H1 (cell line): Measurements from ENCODE around the gene PTGDS. TPM values are rescaled to one million over a fixed set of nuclear protein-coding genes. Genes with fewer than 3 reads are reported as not detected.

Source experiments
- CTBP2 ChIP-seq: IDR thresholded peaks from 2 replicates; pipeline ENCODE4 v1.7.0; 2011; ENCODE audit warnings: borderline replicate concordance, mild to moderate bottlenecking, moderate library complexity, mixed read lengths, low read length; ENCODE audit not compliant: insufficient read depth, insufficient read length
- SP1 ChIP-seq: IDR thresholded peaks from 2 replicates; pipeline ENCODE4 v1.6.1; 2011; ENCODE audit warnings: low read depth, low read length
- SP4 ChIP-seq: IDR thresholded peaks from 2 replicates; pipeline ENCODE4 v1.6.1; 2012; ENCODE audit warnings: low read length, inconsistent platforms
- ZNF274 ChIP-seq: IDR thresholded peaks from 2 replicates; pipeline ENCODE4 v1.7.0; 2012; ENCODE audit warnings: low read length, borderline replicate concordance; ENCODE audit errors: extremely low read depth
- polyA plus RNA-seq, 7 experiments: library from polyadenylated mRNA; depleted of rRNA in 3 of 7; stranded (reverse) in 5 of 7; unstranded in 2 of 7; fragments of >200 nt in 5 of 7; fragments of 200-250 nt in 2 of 7; gene quantifications; 1 replicate in 5 of 7; 2 replicates in 1 of 7; 4 replicates in 1 of 7; pipeline versions ENCODE4 v1.2.1 to v1.2.3, GENCODE V29; 2011 to 2013; ENCODE audit warnings: missing spikeins in 2 of 7, mixed read lengths in 2 of 7
- total RNA-seq: library from RNA; stranded (reverse); fragmentation: NEBNext Ultra II Directional; extraction: Animal tissue kit (Norgen Biotek cat#: 25700); gene quantifications from 2 replicates; pipeline ENCODE4 v1.2.1, GENCODE V29; 2021

The PTGDS gene
- total and polyA plus RNA-seq, 2 of the 8 experiments (the other 6 are each of a cell fraction or from before 2014, with no cell fraction given), result 1.7 to 2.3 TPM

DNA sequence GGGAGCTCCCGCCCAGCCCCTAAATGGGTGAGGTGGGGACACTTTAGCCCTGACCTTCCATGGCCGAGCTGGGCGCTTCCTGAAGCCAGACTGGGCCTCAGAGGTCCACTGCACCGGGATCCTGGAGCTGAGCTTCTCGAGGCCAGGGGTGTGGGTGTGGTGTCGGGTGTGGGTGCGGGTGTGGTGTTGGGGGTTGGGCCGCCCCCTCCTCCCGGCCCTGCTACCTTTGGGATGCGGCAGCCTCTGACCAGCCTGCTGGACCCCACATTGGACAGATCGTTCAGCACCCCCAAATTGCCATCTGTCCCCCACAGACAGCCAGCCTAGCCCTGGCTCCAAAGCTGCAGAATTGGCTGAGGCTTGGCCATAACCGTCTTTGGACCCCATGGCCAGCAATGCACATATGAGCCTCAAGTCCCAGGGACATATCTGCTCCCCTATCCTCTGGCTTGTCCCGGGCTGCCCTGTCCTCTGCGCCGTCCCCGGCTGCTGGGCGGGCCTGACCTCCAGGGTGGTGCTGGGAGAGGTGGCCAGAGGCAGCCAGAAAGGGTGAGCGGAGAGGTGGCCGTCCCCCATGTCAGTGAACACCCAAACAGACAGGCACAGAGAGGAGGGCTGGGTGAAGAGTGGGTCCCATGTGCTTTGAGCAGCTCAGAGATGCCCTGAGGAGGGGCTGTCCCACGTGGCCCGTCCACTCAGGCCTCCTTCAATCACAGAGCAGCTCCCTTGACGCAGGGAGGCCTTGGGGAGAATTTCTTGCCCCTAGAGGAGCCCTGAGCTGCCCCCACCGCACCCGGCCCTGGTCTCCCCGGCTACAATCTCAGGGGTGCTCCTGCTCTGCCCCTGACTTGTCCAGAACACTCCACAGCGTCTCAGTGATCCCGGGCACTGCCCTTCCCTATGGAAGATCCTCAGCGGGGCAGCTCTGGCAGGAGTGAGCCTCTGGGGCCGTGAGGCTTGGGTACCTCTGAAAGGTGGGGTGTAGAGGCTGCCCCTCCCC is 3.4 kb upstream of the PTGDS start (continued):
- TF ChIP-seq SP4 (no peak), CTBP2 (no peak), SP1 (no peak), ZNF274 (no peak)
